RCC 7860 (cell line): ENCODE results near the gene CROCC2.
A peak's percentile ranks its signal among the peaks of the same experiment; 100 is the strongest.

Experiments used
- DNase-seq: peaks from one replicate; pipeline ENCODE4 v3.0.0-alpha.2; 2015; ENCODE audit warnings: low spot score
- FAIRE-seq: peaks from 2 replicates; lab custom pipeline; 2012; peaks lifted over from hg19 to GRCh38; lab: Jason Lieb, UNC

CROCC2 gene

DNA sequence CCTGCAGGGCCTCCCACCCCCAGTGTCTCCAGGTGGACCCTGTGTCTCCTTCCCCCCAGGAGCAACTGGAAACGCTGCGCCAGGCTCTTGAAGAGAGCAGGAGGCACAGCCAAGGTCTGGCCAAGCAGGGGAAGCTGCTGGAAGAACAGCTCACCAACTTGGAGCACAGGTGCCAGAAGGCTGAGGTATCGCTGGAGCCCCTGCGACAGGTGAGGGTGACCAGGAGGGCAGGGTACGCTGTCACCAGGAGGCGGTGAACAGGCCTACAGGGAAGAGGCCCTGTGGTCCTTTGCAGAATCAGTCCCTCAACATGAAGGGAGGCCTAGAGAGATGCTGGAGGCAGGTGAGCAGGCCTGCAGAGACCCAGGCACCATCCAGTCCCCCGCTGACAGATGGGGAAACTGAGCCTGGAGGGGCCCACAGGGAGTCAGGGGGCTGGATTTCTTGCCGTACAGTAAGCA is 76.7 kb downstream of the CROCC2 start:
- no peak for DNase-seq
- FAIRE-seq: no peak

DNA sequence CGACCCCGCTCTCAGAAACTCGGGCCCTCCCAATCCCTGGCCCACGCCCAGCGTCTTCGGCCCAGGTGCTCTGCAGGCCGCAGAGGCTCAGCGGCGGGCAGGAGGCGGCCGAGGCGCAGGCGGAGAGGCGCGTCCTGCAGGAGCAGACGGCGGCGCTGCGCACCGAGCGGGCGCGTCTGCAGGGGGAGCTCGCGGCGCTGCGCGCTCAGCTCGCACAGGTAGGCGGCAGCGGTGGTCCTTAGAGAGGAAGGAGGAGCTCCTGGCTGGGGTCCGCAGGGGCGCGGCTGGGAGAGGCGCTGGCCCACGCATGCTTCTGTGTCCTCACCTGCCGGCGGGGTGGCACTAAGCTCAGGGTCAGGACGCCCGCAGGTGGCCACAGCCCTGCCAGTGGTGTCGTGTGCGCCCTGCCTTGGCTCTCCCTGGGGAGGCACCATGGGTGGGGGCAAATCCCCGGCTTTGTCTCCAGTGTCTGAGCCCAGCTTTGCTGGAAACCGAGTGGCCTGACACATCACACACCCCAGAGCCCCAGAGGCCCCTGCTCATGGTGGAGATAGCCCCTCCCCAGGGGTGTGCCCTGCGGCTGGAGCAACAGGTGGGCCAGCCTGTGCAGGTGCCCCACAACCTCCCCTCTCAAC is 77.3 kb downstream of the CROCC2 start:
- FAIRE-seq (no peak), DNase-seq (no peak)

DNA sequence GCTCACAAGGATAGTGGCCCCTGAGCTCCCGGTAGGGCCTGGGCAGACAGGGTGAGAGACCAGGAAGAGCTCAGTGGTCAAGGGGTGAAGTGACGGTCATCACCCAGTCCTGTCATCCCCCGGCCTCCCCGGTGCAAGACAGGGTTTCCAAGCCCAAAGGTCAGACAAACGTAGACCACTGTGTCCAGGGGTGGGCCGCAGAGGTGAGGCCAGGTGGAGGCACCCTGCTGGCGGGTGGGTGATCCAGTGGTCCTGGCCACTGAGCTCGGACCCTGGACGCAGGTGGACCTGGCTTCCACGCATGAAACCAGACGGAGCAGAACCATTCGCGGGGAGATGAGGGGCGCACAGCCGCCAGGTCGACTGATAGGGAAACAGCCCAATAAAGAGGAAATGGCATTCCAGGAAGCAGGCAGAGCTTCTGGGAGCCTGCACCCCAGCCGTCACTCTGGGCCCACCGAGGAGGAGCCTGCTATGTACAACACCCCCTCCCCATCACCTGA is 77.9 kb downstream of the CROCC2 start:
- FAIRE-seq: no peak
- no peak for DNase-seq

DNA sequence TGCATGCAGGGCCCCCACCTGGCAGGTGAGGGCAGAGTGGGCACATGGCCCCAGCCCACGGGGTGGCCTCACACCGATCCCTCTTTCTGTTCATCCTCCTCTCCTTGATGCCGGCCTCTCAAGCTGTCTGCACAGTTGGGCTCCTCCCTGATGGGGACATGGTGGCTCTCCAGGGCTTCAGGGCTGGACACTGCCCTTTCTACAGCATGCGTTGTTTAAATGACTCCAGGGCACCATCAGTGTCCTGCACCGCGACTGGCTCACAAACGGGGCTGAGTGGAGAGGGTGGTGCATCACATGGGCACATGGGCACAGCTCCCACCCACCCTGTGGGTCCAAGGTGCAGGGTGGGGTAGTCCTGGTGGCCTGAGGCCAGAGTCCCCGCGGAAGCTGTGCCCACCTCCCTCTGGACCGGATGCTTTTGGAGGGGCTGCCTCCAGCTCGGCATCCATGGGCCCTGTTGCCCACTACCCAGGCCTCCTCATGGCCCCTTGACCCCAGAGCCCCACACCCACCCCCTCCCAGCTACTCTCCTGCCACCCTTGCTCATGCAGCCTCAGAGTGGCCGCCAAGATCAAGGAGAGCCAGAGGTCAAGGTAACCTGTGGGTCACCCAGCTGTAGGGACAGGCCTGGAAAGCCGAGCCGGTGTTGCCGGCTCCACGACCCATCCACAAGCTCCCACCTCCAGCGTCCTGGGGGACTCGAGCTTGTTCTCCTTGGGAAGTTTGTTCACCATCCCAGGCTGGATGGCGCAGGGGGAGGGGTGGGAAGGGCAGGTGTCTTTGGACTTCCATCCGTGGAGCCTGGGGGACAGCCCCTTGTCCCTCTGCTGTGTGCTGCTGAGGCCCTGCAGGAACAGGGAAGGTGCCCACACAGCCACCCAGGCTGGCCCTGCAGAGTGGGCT is 80.0 kb downstream of the CROCC2 start:
- DNase-seq (no peak), FAIRE-seq (no peak)

DNA sequence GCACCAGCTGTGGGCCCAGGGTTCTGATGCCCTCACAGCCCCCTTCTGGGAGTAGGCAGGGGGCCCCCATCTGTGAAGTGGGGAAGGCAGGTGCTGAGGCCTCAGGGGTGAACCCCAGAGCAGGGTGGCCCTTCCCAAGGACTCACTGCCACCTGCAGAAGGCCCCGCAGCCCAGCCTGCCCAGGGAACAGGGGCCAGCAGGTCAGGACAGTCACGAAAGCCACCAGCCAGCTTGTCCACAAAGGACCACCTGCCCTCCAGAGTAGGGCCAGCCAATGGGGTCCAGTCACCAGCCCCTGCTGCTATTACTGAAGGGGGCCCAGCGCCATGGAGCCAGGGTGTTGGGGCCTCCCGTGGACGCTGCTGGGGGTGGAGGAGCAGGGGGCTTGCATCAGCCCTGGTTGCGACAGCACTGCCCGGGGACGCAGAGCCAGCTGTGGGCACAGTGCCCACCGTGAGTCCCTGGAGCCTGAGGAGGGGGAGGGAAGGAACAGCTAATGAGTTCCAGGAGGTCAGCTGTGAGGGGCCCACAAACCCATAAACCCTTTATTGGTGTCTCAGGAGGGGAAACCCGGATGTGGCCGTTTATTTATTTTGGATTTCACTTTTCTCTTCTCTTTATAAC is 80.8 kb downstream of the CROCC2 start:
- no peak for DNase-seq
- FAIRE-seq: no peak

DNA sequence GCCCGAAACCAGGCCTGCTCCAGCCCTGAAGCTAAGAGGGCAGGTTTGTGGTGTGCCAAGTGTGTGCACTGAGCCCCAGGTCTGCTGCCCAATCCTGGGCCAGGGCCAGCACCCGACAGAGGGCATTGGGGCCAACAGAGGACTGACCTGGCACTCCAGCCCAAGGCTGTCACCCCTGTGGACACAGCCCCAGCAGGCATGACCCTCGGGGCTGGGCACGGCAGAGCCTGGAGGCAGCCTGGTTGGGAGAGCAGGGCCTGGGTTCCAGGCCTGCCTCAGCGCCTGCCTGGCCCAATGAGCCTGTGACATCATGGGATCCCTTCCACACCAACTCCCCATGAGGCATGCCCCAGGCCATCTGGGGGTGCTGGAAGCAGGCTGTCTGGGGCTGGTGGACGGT is 81.5 kb downstream of the CROCC2 start:
- no peak for DNase-seq
- no peak for FAIRE-seq

DNA sequence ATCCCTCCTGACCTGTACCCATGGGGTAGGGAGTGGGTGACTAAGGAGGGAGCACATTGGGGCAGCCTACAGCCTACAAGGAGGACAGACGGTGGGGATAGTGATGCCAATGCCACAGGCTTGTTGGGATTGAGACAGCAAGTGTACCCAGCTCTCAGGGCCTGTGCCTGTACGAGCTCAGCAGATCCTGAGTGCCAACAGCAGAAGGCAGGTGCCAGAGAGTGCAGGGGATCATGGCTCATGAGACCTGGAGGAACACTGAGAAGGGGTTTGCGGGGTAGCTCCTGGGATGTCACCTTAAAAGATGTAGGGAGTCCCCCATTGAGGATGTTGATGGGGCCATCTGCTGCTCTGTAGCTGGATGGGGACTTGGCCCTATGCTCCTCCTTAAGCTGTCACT is 82.0 kb downstream of the CROCC2 start:
- FAIRE-seq (no peak), DNase-seq (no peak)

DNA sequence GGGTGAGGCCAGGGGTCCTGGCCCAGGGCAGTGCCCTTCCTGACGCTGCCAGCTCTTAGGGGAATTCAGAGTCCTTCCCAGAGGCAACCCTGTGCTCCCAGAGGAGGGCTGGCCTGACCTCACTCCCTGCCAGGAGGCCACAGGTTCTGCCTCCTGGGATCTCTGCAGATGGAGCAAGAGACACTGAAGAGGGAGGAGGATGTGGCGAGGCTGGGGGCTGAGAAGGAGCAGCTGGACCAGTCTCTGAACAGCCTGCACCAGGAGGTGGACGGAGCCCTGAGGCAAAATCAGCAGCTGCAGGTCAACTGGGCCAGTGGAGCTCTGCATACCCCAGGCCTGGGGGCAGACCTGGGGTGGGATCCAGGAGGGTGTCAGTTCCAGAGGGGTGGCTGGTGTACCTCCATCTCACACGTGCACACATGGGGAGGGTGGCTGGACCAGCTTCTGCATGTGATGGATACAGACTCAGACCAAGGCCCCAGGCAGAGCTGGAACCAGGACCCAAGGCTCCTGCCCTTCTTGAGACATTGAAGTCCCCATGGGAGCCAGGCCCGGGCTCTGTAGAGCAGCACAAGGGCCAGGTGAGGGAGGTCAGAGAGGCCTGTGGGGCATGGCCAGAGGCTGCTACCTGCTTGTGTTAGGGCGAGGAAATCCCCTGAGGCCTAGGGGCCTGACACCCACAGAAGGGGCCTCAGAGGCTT is 82.6 kb downstream of the CROCC2 start:
- DNase-seq (no peak), FAIRE-seq (no peak)

DNA sequence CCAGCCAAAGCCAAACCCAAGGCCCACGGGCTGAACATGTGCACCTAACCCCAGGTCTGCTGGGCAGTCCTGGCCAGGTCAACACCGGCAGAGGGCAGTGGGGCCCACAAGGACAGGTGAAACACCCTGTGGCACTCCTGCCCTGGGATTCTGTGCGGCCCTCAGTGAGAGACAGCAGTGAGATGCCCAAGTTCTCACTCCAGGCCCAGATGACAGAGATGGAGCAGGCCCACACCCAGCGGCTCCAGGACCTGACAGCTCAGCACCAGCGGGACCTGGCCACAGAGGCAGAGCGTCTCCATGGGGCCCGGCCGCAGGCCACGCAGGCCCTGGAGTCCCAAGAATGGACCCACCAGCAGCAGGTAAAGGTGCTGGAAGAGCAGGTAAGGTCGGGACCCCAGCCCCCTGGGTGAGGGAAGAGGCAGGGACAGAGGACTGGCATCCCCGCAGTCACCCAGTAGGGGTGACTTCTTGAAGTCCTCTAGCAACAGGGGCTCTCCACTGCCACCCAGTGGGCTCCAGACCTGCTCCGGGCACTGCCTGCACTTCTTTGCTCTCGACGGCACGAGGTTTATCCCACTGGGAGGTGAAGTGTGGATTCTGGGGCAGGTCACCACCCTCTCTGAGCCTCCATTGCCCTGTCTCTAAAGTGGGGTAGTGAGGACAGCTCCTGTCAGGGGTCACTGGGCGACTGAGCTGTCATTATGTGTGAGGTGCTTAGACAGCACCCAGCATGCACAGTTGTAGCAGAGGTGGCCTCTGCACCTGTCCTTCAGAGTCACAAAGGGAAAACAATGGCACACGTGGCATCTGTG is 83.5 kb downstream of the CROCC2 start:
- FAIRE-seq: no peak
- DNase-seq: no peak

DNA sequence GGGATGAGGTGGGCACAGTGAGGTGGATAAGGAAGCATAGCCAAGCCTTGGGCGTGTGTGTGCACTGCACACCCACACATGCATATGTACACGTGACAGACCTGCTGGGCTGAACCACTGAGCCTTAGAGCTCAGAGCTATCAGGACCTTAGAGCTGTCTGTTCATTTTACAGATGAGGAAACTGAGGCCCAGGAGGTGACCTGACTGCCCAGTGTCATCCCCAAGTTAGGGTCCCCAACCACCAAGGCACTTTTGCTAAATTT is 84.1 kb downstream of the CROCC2 start:
- FAIRE-seq (no peak), DNase-seq (no peak)

DNA sequence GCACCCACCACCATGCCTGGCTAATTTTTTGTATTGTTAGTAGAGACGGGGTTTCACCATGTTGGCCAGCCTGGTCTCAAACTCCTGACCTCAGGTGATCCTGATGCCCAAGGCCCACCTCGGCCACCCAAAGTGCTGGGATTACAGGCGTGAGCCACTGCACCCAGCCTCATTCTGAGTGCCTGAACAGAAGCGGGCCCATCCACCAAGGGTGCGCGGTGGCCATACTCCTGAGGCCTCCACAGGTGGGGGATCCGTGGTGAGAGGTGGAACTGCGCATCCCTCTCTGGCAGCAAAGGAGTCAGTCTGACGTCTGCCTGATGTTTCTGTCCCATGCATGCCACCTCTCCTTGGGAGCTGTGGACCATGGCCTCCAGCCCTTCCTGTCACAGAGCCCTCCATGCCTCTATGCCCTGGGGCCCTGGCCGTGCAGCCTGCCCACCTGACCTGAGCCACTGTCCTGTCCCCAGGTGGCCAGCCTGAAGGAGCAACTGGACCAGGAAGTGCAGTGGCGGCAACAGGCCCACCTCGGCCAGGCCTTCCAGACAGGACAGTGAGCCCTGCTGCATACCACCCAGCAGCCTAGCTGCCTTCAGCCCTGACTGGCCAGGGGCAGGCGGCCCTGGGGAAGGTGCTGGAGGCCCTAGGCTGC is 84.7 kb downstream of the CROCC2 start:
- no peak for DNase-seq
- no peak for FAIRE-seq

DNA sequence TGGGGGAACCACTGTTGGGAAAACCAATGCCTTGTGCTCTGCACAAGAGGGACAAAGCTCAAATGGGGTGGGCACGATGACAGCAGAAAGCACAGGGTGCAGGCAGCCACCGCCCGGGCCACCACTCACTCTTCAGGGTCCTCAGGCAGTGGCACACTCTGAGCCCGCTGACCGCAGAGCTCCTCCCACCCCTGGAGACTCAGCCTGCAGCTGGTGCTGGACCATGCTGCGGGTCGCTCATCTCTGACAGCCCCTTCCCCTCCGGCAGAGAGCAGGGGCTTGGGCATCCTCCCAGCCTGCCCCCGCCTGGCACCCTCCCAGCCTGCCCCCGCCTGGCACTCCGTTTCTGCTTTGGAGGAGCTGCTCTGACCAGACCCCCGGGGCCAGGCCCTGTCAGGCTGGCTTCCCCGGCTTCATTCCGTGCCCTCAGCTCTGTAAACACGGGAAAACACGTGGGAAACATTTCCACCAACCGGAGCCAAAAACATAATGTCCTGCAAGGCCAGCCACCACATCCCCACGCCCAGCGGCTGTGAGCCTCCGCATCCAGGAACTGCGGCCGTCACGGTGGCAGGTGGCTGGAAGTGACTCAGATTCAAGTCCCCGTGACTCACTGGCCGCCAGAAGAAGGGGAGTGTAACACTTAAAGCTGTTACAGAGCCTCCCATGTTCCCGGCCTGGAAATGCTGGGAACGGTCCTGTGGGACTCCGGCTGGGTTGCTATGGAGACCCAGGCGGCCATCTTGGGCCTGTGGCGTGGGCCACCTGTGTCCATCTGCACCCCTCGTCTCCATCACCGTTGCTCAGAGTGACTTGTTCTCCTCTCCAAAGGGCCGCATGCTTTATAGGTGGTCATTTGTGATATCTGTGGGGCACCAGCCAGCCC is 85.5 kb downstream of the CROCC2 start:
- DNase-seq (peak; percentile 79), FAIRE-seq (peak; percentile 82)

DNA sequence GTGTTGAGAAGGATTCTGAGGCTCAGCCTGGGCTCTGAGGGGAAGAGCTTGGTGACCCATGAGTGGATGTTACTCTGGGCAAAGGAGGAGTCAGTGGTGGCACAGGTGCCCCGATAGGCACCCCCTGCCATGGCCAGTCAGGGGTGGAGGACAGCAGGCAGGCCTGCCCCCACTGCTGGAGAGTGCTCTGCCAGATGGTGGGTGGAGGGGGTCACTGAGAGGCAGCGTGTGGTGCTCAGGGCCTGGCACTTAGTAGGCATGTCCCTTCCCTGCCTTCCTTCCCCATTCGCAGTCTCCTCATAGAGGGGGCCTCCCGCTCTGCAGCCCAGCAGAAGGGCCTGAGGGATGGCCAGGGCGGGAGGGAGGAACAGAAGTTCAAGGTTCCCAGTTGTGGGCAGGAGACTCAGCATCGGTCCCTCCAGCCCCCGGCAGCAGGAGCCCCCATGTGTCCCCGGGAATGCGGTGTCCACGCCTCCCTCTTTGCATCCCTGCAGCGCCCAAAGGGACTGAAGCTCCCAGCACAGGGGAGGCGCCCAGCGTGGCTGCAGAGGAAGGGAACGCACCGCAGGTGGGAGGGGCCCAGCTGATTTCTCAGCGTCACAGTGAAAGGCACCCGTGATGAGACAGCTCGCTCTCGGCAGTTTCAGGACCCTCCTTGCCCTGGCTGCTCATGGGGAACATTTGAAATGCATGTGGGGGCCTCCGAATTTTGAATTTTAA is 86.6 kb downstream of the CROCC2 start:
- no peak for FAIRE-seq
- DNase-seq: no peak

DNA sequence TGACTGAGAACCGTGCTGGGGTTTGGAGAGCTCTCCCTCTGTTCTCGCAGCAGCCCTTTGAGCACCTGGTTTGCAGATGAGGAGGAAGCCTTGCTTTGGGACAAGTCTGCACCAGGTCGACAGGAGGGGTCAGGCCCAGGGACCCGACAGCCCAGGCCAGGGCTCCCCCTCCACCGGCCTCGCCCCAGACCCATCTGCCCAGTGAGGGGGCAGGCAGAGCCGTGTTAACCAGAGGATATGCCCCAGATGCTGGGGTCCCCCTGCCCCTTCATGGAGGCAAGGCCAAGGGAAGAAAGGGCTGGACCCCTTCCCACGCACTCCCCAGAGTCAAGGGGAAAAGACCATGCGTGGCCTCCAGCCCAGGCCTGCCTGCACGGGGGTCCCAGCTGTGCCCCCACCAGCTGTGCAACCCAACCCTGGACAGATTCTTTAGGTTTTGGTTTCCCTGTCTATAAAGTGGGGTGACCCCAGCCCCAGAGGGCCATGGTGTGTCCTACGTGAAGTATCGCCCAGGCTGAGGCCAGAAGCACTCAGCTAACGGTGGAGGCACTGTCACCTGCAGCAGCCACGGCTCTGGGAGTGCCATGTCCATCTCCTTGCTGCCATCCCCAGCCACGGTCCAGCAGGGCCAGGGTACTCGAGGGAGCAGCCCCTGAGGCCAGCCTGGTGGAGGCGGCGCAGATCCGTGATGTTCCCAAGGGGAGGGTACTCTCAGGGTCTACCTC is 87.5 kb downstream of the CROCC2 start:
- DNase-seq: no peak
- no peak for FAIRE-seq

DNA sequence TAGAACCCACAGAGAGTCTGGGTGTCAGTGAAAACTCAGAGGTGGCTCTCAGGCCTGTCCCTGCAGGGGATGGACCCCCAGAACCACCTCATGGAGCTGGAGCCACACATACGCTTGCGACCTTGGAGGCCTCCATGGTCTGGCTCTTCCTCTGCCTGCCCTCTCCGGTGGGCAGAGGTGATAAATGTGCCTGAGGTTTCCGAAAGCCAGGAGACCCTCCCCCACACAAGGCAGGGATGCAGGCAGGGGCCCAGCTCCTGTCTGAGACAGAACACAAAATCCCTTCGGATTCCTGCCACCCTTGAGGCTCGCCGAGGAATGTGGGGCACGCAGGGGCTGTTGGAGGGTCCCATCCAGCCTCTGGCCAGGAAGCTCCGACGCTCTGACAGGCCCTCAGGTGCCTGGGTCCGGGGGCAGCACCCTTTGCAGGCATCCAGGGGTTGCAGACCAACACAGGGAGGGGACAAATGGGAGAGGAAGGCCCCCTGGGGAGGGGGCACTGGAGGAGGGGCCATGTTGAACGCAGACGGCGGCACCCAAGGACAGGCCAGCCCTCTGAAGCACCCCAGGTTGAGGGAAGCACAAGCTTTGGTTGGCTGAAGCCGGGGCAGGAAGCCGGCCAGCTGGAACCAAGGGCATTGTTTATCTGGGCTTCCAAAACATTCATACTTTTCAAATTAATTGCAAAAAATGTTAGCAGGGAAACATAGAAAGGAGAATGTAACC is 88.2 kb downstream of the CROCC2 start:
- no peak for FAIRE-seq
- no peak for DNase-seq

DNA sequence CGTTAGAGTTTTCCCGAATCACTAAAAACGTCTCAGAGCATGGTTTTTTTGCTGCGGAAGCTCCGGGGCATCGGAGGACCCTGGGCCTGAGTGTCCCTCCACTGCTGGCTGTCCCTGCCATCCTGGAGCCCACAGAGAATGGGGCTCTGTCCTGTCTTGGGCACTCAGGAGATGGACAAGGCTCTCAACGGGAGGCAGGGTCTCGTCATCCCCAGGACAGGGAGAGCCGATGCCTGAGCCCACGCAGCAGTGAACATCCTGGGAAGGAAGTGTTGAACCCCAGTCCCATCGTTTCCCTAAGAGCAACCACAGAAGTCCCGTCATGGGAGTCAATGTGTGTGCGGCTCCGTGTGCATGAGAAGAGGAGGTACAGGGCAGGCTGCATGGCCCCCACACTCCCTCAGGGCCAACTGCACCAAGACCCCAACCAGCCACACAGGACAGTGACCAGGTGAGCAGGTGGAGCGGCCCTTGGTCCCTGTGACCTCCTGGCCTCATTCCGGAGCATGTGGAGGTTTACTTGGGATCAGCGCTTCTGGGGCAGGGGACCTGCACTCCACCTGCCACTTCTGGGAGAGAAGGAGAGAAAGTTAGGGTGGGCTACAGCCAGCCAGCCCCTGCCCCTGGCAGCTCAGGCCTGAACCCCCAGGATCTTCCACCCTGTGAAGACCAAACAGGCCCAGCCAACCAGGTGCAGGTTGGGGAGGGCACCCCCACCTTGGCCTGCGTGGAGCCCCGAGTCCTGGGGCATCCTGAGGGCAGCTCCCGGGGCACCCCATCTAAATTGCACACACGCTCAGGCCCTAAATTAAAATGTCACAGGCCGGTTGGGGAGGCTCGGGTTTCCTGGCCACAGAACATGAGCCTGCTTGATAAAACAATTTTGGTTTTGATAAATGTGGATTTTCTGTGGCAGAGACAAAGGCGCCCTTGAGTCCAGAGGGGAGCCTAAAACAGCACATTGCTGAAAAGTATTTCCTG is 89.2 kb downstream of the CROCC2 start:
- FAIRE-seq: no peak
- DNase-seq: no peak
